ENCODE measurements around the gene CUBN.

CUBN gene

DNA sequence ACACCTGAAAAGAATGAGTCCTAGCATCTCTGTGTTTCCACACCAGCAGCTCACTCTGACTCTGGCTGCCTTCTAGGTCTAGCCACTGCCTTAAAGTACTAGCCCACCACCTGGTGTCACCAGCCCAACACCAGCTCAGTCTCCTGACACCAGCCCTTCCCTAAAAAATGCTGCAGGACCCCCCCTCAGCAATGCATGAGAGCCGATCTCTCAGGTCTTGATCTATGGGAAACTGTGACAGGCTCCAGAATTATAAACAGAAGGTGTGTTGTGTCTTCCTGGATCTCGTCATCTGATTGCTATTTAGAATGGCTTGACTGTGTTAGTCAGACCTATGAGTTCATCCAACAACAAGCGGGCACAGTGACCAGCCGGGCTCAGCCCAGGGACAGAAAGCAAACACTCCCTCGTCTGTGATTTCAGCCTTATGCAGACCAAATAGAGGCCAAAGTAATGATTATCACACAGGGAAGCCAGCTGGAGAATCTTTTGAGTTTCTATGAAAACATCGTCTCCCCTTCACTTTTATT lies 66.6 kb downstream of the CUBN start:
- no peak for DNase-seq (ENCODE audit: low read depth in 1 of 2, low spot score in 1 of 2)
- TF ChIP-seq, protein P1, sequence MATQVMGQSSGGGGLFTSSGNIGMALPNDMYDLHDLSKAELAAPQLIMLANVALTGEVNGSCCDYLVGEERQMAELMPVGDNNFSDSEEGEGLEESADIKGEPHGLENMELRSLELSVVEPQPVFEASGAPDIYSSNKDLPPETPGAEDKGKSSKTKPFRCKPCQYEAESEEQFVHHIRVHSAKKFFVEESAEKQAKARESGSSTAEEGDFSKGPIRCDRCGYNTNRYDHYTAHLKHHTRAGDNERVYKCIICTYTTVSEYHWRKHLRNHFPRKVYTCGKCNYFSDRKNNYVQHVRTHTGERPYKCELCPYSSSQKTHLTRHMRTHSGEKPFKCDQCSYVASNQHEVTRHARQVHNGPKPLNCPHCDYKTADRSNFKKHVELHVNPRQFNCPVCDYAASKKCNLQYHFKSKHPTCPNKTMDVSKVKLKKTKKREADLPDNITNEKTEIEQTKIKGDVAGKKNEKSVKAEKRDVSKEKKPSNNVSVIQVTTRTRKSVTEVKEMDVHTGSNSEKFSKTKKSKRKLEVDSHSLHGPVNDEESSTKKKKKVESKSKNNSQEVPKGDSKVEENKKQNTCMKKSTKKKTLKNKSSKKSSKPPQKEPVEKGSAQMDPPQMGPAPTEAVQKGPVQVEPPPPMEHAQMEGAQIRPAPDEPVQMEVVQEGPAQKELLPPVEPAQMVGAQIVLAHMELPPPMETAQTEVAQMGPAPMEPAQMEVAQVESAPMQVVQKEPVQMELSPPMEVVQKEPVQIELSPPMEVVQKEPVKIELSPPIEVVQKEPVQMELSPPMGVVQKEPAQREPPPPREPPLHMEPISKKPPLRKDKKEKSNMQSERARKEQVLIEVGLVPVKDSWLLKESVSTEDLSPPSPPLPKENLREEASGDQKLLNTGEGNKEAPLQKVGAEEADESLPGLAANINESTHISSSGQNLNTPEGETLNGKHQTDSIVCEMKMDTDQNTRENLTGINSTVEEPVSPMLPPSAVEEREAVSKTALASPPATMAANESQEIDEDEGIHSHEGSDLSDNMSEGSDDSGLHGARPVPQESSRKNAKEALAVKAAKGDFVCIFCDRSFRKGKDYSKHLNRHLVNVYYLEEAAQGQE (IDR thresholded peaks at IDR 0.05; ENCODE audit: insufficient replicate concordance, low read depth) = no peak
- TF ChIP-seq, protein P2, sequence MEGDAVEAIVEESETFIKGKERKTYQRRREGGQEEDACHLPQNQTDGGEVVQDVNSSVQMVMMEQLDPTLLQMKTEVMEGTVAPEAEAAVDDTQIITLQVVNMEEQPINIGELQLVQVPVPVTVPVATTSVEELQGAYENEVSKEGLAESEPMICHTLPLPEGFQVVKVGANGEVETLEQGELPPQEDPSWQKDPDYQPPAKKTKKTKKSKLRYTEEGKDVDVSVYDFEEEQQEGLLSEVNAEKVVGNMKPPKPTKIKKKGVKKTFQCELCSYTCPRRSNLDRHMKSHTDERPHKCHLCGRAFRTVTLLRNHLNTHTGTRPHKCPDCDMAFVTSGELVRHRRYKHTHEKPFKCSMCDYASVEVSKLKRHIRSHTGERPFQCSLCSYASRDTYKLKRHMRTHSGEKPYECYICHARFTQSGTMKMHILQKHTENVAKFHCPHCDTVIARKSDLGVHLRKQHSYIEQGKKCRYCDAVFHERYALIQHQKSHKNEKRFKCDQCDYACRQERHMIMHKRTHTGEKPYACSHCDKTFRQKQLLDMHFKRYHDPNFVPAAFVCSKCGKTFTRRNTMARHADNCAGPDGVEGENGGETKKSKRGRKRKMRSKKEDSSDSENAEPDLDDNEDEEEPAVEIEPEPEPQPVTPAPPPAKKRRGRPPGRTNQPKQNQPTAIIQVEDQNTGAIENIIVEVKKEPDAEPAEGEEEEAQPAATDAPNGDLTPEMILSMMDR (IDR thresholded peaks at IDR 0.05; ENCODE audit: insufficient read depth, low read length) = no peak
- no peak for TF ChIP-seq POLR2AphosphoS5 (IDR thresholded peaks at IDR 0.05; ENCODE audit: low read depth)
- no peak for TF ChIP-seq GABPA (IDR thresholded peaks at IDR 0.05; ENCODE audit: low read depth)
- TF ChIP-seq SPI1 (IDR thresholded peaks at IDR 0.05; ENCODE audit: borderline replicate concordance, low read depth) = no peak
- no peaks in the 10 kb centered on the region for H3K27me3 ChIP-seq (ENCODE audit: insufficient read depth, poor library complexity, severe bottlenecking)
- H3K27ac ChIP-seq (replicated peaks) = no peak overlapping the region
- no peak overlapping the region for H3K4me3 ChIP-seq (replicated peaks; ENCODE audit: insufficient read depth, low read length)

DNA sequence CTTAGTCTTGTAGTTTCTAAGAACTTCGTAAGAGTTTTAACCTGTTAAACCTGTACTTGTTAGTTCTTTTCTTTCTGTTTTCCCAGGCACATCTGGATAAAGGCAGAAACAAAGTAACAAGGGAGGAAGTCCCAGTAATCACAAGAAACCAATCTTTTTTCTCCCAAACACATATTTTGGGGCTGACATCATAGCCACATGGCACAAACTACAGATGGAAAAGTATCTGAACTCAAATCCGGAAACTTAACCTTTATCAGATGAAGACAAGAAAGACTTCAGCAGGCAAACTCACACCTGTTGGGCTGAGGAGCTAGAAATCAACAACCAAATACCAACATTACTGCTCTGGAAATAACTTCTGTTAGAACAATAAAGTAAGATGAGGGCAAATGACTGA lies 67.1 kb downstream of the CUBN start:
- H3K27me3 ChIP-seq (ENCODE audit: insufficient read depth, poor library complexity, severe bottlenecking) = no peaks in the 10 kb centered on the region
- TF ChIP-seq GABPA (IDR thresholded peaks at IDR 0.05; ENCODE audit: low read depth) = no peak
- no peak for TF ChIP-seq SPI1 (IDR thresholded peaks at IDR 0.05; ENCODE audit: borderline replicate concordance, low read depth)
- TF ChIP-seq, protein P1 (IDR thresholded peaks at IDR 0.05; ENCODE audit: insufficient replicate concordance, low read depth) = no peak
- TF ChIP-seq POLR2AphosphoS5 (IDR thresholded peaks at IDR 0.05; ENCODE audit: low read depth) = no peak
- TF ChIP-seq, protein P2 (IDR thresholded peaks at IDR 0.05; ENCODE audit: insufficient read depth, low read length) = no peak
- H3K27ac ChIP-seq (replicated peaks) = no peak overlapping the region
- DNase-seq (ENCODE audit: low read depth in 1 of 2, low spot score in 1 of 2) = no peak
- H3K4me3 ChIP-seq (replicated peaks; ENCODE audit: insufficient read depth, low read length) = no peak overlapping the region

DNA sequence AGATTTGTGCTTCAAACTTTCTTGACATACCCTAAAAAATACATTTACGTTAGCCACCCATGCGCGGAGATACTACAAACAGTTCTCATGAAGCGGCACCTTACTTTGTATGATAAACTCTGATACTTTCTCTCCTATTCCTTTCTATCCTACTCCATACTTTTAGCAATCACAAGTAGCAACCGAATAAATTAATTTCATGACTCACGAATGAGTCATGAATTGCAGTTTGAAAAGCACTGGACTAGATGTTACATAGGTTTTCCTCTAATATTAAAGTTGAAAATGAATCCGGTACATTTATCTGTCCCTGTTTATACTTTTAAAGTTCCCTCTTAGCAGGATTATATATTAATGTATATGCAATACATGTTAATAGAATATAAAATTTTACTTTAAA lies 67.6 kb downstream of the CUBN start:
- no peak overlapping the region for H3K27ac ChIP-seq (replicated peaks)
- H3K27me3 ChIP-seq (ENCODE audit: insufficient read depth, poor library complexity, severe bottlenecking) = no peaks in the 10 kb centered on the region
- no peak for TF ChIP-seq POLR2AphosphoS5 (IDR thresholded peaks at IDR 0.05; ENCODE audit: low read depth)
- no peak for TF ChIP-seq SPI1 (IDR thresholded peaks at IDR 0.05; ENCODE audit: borderline replicate concordance, low read depth)
- TF ChIP-seq, protein P1 (IDR thresholded peaks at IDR 0.05; ENCODE audit: insufficient replicate concordance, low read depth) = no peak
- TF ChIP-seq GABPA (IDR thresholded peaks at IDR 0.05; ENCODE audit: low read depth) = no peak
- TF ChIP-seq, protein P2 (IDR thresholded peaks at IDR 0.05; ENCODE audit: insufficient read depth, low read length) = no peak
- no peak overlapping the region for H3K4me3 ChIP-seq (replicated peaks; ENCODE audit: insufficient read depth, low read length)
- DNase-seq (ENCODE audit: low read depth in 1 of 2, low spot score in 1 of 2) = no peak
